Esophagus muscularis mucosa (tissue), 4 donors: ENCODE measurements around the gene RAB15.

ENCODE experiments used
- CTCF ChIP-seq, 3 experiments: fragments of 200-600 bp in 2 of 3; fragments of 450-650 bp in 1 of 3; sonication (generic) in 2 of 3; IDR thresholded peaks; one replicate each; pipeline ENCODE4 v1.5.1; 2017 to 2019; ENCODE audit warnings: antibody characterized with exemption in 3 of 3, mild to moderate bottlenecking in 2 of 3, moderate library complexity in 1 of 3
- EP300 ChIP-seq: sonication (generic); formaldehyde crosslinking; IDR thresholded peaks from one replicate; pipeline ENCODE4 v1.6.1; 2017; ENCODE audit warnings: antibody characterized with exemption
- POLR2A ChIP-seq: fragments of 450-650 bp; IDR thresholded peaks from one replicate; pipeline ENCODE4 v1.6.1; 2017; ENCODE audit warnings: antibody characterized with exemption, moderate library complexity, mild to moderate bottlenecking, low read depth
- POLR2AphosphoS5 ChIP-seq, 2 donors: sonication (generic); formaldehyde crosslinking; IDR thresholded peaks; one replicate each; pipeline ENCODE4 v1.6.1; 2017; ENCODE audit warnings: antibody characterized with exemption in 2 of 2

- no peak for TF ChIP-seq POLR2A
- TF ChIP-seq EP300 = no peak
- TF ChIP-seq POLR2AphosphoS5 (IDR thresholded peaks at IDR 0.05) = no peak
- no peak for TF ChIP-seq CTCF (IDR thresholded peaks at IDR 0.05)
These were observed 35.1 kb upstream of the RAB15 start for GRCh38 chr14:65007202-65007601.
